Endothelial cell of umbilical vein (primary cell): ENCODE results near the gene APEX1. TPM values are rescaled to one million over a fixed set of nuclear protein-coding genes. Genes with fewer than 3 reads are reported as not detected.

ENCODE experiments used
- Bru-seq: library from RNA; stranded (reverse); fragments of 400-500 nt; gene quantifications from one replicate; lab custom pipeline; 2021; lab: Mats Ljungman, UMichigan
- BruChase-seq, 2 experiments: library from RNA; stranded (reverse); fragments of 400-500 nt; gene quantifications; one replicate each; lab custom pipeline; 2021; lab: Mats Ljungman, UMichigan
- BruUV-seq: library from RNA; stranded (reverse); fragments of 400-500 nt; replicated peaks from 2 replicates; lab custom pipeline; 2021; lab: Mats Ljungman, UMichigan
- CTCF ChIA-PET: fragments of 300-600, 350-600 bp; sonication (Branson Sonifier 250); formaldehyde crosslinking; loops from one replicate; lab custom pipeline; 2021; ENCODE audit warnings: antibody characterized with exemption, inconsistent platforms; lab: Charles Lee
- POLR2A ChIA-PET: fragments of 300-600, 350-600 bp; sonication (Branson Sonifier 250); formaldehyde crosslinking; loops from one replicate; lab custom pipeline; 2021; ENCODE audit warnings: antibody characterized with exemption, inconsistent platforms; lab: Charles Lee
- DNase-seq: peaks from one replicate; pipeline ENCODE4 v3.0.0-alpha.2; 2011; ENCODE audit warnings: low read depth, low spot score
- FAIRE-seq: peaks from 2 replicates; lab custom pipeline; 2011; peaks lifted over from hg19 to GRCh38; lab: Jason Lieb, UNC
- H2AFZ ChIP-seq: 2 replicates; pipeline ENCODE4 v1.6.0; 2012; ENCODE audit warnings: low read depth, low read length, control low read depth, inconsistent platforms
- H3K27ac ChIP-seq: 2 replicates; pipeline ENCODE4 v1.5.1; 2011; ENCODE audit warnings: low read depth, mild to moderate bottlenecking, control low read depth, low read length, moderate library complexity; ENCODE audit not compliant: insufficient read depth
- H3K27me3 ChIP-seq, 2 experiments: 2 replicates each; pipeline versions ENCODE4 v1.6.0 to v1.6.1; 2011; ENCODE audit warnings: low read length in 2 of 2, mixed read lengths in 1 of 2; ENCODE audit not compliant: control insufficient read depth in 2 of 2, insufficient read depth in 2 of 2
- H3K36me3 ChIP-seq, 2 experiments: 2 replicates in 1 of 2; 3 replicates in 1 of 2; pipeline ENCODE4 v1.5.1; 2011; ENCODE audit warnings: low read length in 2 of 2, mild to moderate bottlenecking in 1 of 2, moderate library complexity in 1 of 2; ENCODE audit not compliant: control insufficient read depth in 2 of 2, insufficient read depth in 2 of 2; ENCODE audit errors: extremely low read depth in 1 of 2
- H3K4me1 ChIP-seq: 3 replicates; pipeline ENCODE4 v1.5.1; 2011; ENCODE audit warnings: mild to moderate bottlenecking, low read length; ENCODE audit not compliant: control insufficient read depth, insufficient read depth; ENCODE audit errors: extremely low read depth
- H3K4me2 ChIP-seq: 2 replicates; pipeline ENCODE4 v1.6.1; 2011; ENCODE audit warnings: low read length, control low read depth, mixed read lengths; ENCODE audit not compliant: insufficient read depth
- H3K4me3 ChIP-seq, 3 experiments: fragments of 200-600 bp in 1 of 3; sonication (generic), shearing (Covaris generic) in 1 of 3; replicated peaks in 1 of 3; 2 replicates each; pipeline ENCODE4 v1.5.1; 2011 to 2016; ENCODE audit warnings: control low read depth in 3 of 3, low read length in 3 of 3, mild to moderate bottlenecking in 2 of 3, inconsistent platforms in 1 of 3, low read depth in 1 of 3, moderate library complexity in 1 of 3; ENCODE audit not compliant: insufficient read depth in 1 of 3
- H3K79me2 ChIP-seq: 2 replicates; pipeline ENCODE4 v1.6.0; 2012; ENCODE audit warnings: low read length, inconsistent platforms; ENCODE audit not compliant: control insufficient read depth, insufficient read depth
- H3K9ac ChIP-seq: replicated peaks from 2 replicates; pipeline ENCODE3; 2011; ENCODE audit warnings: low read length, control low read depth; ENCODE audit not compliant: insufficient read depth; ENCODE audit errors: extremely low read depth
- H3K9me1 ChIP-seq: replicated peaks from 3 replicates; pipeline ENCODE4 v1.6.0; 2011; ENCODE audit warnings: mild to moderate bottlenecking, low read length; ENCODE audit not compliant: control insufficient read depth, insufficient read depth; ENCODE audit errors: extremely low read depth
- H3K9me3 ChIP-seq: replicated peaks from 2 replicates; pipeline ENCODE4 v1.5.1; 2012; ENCODE audit warnings: low read length, inconsistent platforms; ENCODE audit not compliant: control insufficient read depth, insufficient read depth
- H4K20me1 ChIP-seq: replicated peaks from 2 replicates; pipeline ENCODE3; 2011; ENCODE audit warnings: mild to moderate bottlenecking, low read length; ENCODE audit not compliant: control insufficient read depth, insufficient read depth; ENCODE audit errors: extremely low read depth
- CTCF ChIP-seq, 2 donors: IDR thresholded peaks; 1 replicate in 1 of 2; 2 replicates in 1 of 2; pipeline ENCODE4 v1.5.1; 2011; ENCODE audit warnings: low read length in 2 of 2, mild to moderate bottlenecking in 2 of 2, moderate library complexity in 2 of 2, control low read depth in 1 of 2, inconsistent platforms in 1 of 2, low read depth in 1 of 2; ENCODE audit not compliant: insufficient read depth in 1 of 2; ENCODE audit errors: extremely low read depth in 1 of 2
- FOS ChIP-seq: IDR thresholded peaks from 2 replicates; pipeline ENCODE4 v1.6.1; 2011; ENCODE audit warnings: mild to moderate bottlenecking, low read length, moderate library complexity, borderline replicate concordance; ENCODE audit not compliant: insufficient read depth
- MAX ChIP-seq: IDR thresholded peaks from 2 replicates; pipeline ENCODE4 v1.6.1; 2011; ENCODE audit not compliant: insufficient read depth, insufficient read length
- MYC ChIP-seq: IDR thresholded peaks from one replicate; pipeline ENCODE4 v1.6.1; 2011; ENCODE audit warnings: mild to moderate bottlenecking, low read depth, low read length
- POLR2A ChIP-seq: IDR thresholded peaks from 2 replicates; pipeline ENCODE4 v1.6.1; 2012; ENCODE audit warnings: low read depth, mild to moderate bottlenecking, control low read depth, low read length
- POLR2AphosphoS5 ChIP-seq: IDR thresholded peaks from 2 replicates; pipeline ENCODE4 v1.6.1; 2012; ENCODE audit warnings: low read depth, mild to moderate bottlenecking, control low read depth, low read length, moderate library complexity; ENCODE audit not compliant: insufficient read depth
- dilution Hi-C: fragments of 300-500 bp; cut with MboI; formaldehyde crosslinking; loops from one replicate; pipeline ENCODE4 v1.15.0; 2019; ENCODE audit warnings: low sequenced_read_pairs; ENCODE audit not compliant: extremely low pct_ligation_motif_present
- intact Hi-C: fragments of 100-400 bp; cut with micrococcal nuclease; formaldehyde crosslinking; loops from one replicate; pipeline ENCODE4 v1.10.0; 2022
- long read RNA-seq: library from polyadenylated mRNA; stranded (forward); transcript quantifications from one replicate; pipeline ENCODE4 v2.0.0, GENCODE V29; 2021
- polyA minus RNA-seq, 3 experiments: library from RNA; depleted of rRNA, polyadenylated mRNA; stranded (reverse); fragments of >200 nt; gene quantifications; 1 replicate in 1 of 3; 2 replicates in 2 of 3; pipeline ENCODE4 v1.2.3, GENCODE V29; 2011
- polyA plus RNA-seq, 4 experiments: library from polyadenylated mRNA; depleted of rRNA in 3 of 4; stranded (reverse) in 3 of 4; unstranded in 1 of 4; fragments of >200 nt; gene quantifications; 2 replicates each; pipeline versions ENCODE4 v1.2.1 to v1.2.3, GENCODE V29; 2011 to 2012; ENCODE audit warnings: missing spikeins in 1 of 4
- total RNA-seq: library from RNA; stranded (reverse); gene quantifications from 2 replicates; pipeline ENCODE4 v1.2.3, GENCODE V29; 2021

Gene APEX1
- total RNA-seq (227 and 231 TPM in 2 replicates), polyA plus RNA-seq (304 and 387 TPM in 2 replicates), polyA minus RNA-seq (232 and 271 TPM in 2 replicates), Bru-seq, nascent RNA (percentile 95 among the genes with signal in this experiment), BruChase-seq, experiment 1, labeled RNA remaining after a 6-hour chase (percentile 99 among the genes with signal in this experiment), BruChase-seq, experiment 2, labeled RNA remaining after a 2-hour chase (percentile 98 among the genes with signal in this experiment)
- 305 and 349 TPM in 2 replicates for polyA plus RNA-seq (2011; cell fraction: cytosol; rRNA removed)
- 233 and 254 TPM in 2 replicates for polyA plus RNA-seq (2011; cell fraction: nucleus; rRNA removed)
- polyA plus RNA-seq (2012), result 177 and 248 TPM in 2 replicates
- 103 TPM for polyA minus RNA-seq (2011; cell fraction: cytosol; rRNA and poly(A)+ RNA removed)
- polyA minus RNA-seq (2011; cell fraction: nucleus; rRNA and poly(A)+ RNA removed), result 39.2 and 46.9 TPM in 2 replicates
- long read RNA-seq, transcript APEX1-216 (3 exons, 1,803 nt), result minor isoform, 17 of 530 reads
- long read RNA-seq, transcript APEX1-210 (5 exons, 1,437 nt), result minor isoform, 56 of 530 reads
- long read RNA-seq, transcript APEX1-205 (4 exons, 1,603 nt), result minor isoform, 90 of 530 reads
- long read RNA-seq, transcript APEX1-201 (5 exons, 1,484 nt), result major isoform, 289 of 530 reads
- long read RNA-seq, partial matches to known transcripts, result 7 of 530 reads
- long read RNA-seq, other reads (novel, unspliced or antisense), result 43 of 530 reads

DNA sequence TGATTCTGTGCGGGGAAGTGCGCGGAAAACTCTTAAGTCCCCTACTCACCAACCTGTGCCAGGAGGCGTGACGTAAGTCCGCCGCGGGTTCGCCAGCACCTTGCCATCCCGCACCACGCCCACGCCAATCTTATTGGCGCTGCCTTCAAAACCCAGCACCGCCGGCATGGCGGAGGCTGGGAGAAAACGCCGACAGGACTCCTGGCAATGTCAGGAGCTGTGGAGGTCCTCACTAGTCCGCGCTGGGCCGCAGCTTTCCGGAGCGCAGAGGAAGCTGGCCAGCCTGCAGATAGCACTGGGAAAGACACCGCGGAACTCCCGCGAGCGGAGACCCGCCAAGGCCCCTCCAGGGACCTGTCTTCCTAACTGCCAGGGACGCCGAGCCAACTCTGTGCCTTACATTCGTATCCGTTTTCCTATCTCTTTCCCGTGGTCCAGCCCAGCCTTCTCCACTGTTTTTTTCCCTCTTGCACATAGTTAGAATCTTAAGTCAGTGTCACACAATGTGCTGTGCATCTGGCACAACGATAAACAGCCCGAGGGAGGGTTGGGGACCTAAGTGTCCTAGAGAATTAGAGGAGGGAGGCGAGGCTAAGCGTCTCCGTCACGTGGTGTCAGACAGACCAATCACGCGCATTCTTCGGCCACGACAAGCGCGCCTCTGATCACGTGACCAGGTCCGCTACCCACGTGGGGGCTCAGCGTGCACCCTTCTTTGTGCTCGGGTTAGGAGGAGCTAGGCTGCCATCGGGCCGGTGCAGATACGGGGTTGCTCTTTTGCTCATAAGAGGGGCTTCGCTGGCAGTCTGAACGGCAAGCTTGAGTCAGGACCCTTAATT, at the start of gene APEX1, which contains the start of gene OSGEP:
Gene APEX1, plus strand, starts transcription at position 711 of the 839 bp plus-strand sequence. CDS start 420 bp downstream, outside the sequence.
Gene OSGEP, minus strand, starts transcription at position 297 of the 839 bp plus-strand sequence. Its CDS starts 129 bp downstream, at position 168.
- H3K27me3 ChIP-seq, result no peaks in the 10 kb centered on the region
- TF ChIP-seq POLR2AphosphoS5, result peak; percentile 62
- TF ChIP-seq FOS, result no peak
- no peak for TF ChIP-seq CTCF (IDR thresholded peaks at IDR 0.05; ENCODE audit: extremely low read depth in 1 of 2, insufficient read depth in 1 of 2, low read depth in 1 of 2, low read length in 2 of 2)
- TF ChIP-seq MYC, result peak; percentile 97
- peak; percentile 78 for TF ChIP-seq POLR2A
- peak; percentile 100 for TF ChIP-seq MAX
- POLR2A ChIA-PET, result interaction anchor here (0.7 to 3.0 kb wide), 11 partner anchors 9 to 229 kb away, joined by 3 to 37 read pairs (median 4); partner anchors contain the start of genes PARP2, PNP and TEP1
- intact Hi-C loops, result loop anchor here (1.0 to 2.0 kb wide), 8 partner anchors 15 to 155 kb away; partner anchors contain the start of genes CCNB1IP1, PNP and TEP1
- H3K27ac ChIP-seq, result peak within 1 kb of the TSS; percentile 96
- peaks cover 15% of the 10 kb centered on the region for H3K4me1 ChIP-seq
- peak within 1 kb of the TSS; percentile 98 for H3K9ac ChIP-seq
- dilution Hi-C loops, result no loop called here
- FAIRE-seq, result peak; percentile 100
- no peaks in the 10 kb centered on the region for H3K9me3 ChIP-seq
- no peaks in the 10 kb centered on the region for H3K9me1 ChIP-seq
- peaks cover 33% of the 10 kb centered on the region for H3K79me2 ChIP-seq
- CTCF ChIA-PET, result interaction anchor here (0.6 to 4.6 kb wide), 9 partner anchors 22 to 172 kb away, joined by 3 to 70 read pairs (median 5); partner anchors contain the start of genes PARP2 and TEP1
- BruUV-seq, result no TSS peak
- no peaks in the 10 kb centered on the region for H4K20me1 ChIP-seq
- H3K4me2 ChIP-seq, result peak within 1 kb of the TSS; percentile 97
- peak; percentile 99 for DNase-seq
- peaks cover 19 to 27% of the 10 kb centered on the region in 2 experiments for H3K36me3 ChIP-seq
- H3K4me3 ChIP-seq, result peak within 1 kb of the TSS; percentile 85 to 99 (median 90)
- H2AFZ ChIP-seq, result peak within 1 kb of the TSS; percentile 88
